Smooth muscle cell (in vitro differentiated cells): ENCODE data around the gene CRACR2A. TPM values are rescaled to one million over a fixed set of nuclear protein-coding genes. Genes with fewer than 3 reads are reported as not detected.

Source experiments
- DNase-seq: peaks from one replicate; lab custom pipeline; 2025; ENCODE audit not compliant: unreplicated experiment; lab: John Stamatoyannopoulos, UW
- H2AFZ ChIP-seq: fragments of 200-600 bp; sonication (generic); 2 replicates; pipeline ENCODE4 v1.6.0; 2016; ENCODE audit warnings: antibody characterized with exemption, low read depth, mild to moderate bottlenecking
- H3F3A ChIP-seq: fragments of 200-600 bp; sonication (generic); 2 replicates; pipeline ENCODE4 v1.6.0; 2017; ENCODE audit warnings: antibody characterized with exemption, low read depth
- H3K27ac ChIP-seq: fragments of 200-600 bp; sonication (generic); 2 replicates; pipeline ENCODE4 v1.5.1; 2016; ENCODE audit warnings: low read depth, mild to moderate bottlenecking
- H3K27me3 ChIP-seq: fragments of 200-600 bp; sonication (generic); 2 replicates; pipeline ENCODE4 v1.6.1; 2016; ENCODE audit warnings: low read depth, mild to moderate bottlenecking
- H3K36me3 ChIP-seq: fragments of 200-600 bp; sonication (generic); 2 replicates; pipeline ENCODE4 v1.5.1; 2016; ENCODE audit warnings: low read depth
- H3K4me1 ChIP-seq: fragments of 200-600 bp; sonication (generic); 2 replicates; pipeline ENCODE4 v1.5.1; 2016; ENCODE audit warnings: low read depth
- H3K4me2 ChIP-seq: fragments of 200-600 bp; sonication (generic); 2 replicates; pipeline ENCODE4 v1.6.0; 2016; ENCODE audit warnings: mild to moderate bottlenecking
- H3K4me3 ChIP-seq: fragments of 200-600 bp; sonication (generic); 2 replicates; pipeline ENCODE4 v1.5.1; 2016; ENCODE audit warnings: mild to moderate bottlenecking
- H3K79me2 ChIP-seq: fragments of 200-600 bp; sonication (generic); 2 replicates; pipeline ENCODE4 v1.6.0; 2016; ENCODE audit warnings: low read depth, mild to moderate bottlenecking
- H3K9ac ChIP-seq: fragments of 200-600 bp; sonication (generic); 2 replicates; pipeline ENCODE4 v1.6.0; 2016; ENCODE audit warnings: low read depth
- H3K9me3 ChIP-seq: fragments of 200-600 bp; sonication (generic); replicated peaks from 2 replicates; pipeline ENCODE4 v1.5.1; 2016; ENCODE audit warnings: low read depth
- H4K20me1 ChIP-seq: fragments of 200-600 bp; sonication (generic); 2 replicates; pipeline ENCODE4 v1.6.0; 2016; ENCODE audit warnings: low read depth
- WGBS: methylation state at CpG from one replicate; pipeline ENCODE4 v1.1.7; 2016; ENCODE audit warnings: low lambda C conversion rate; 5-methylcytosine and 5-hydroxymethylcytosine counted together
- polyA plus RNA-seq: library from polyadenylated mRNA; unstranded; fragments of >200 nt; fragmentation: Nextera tagmentation; extraction: Ambion mirVana; gene quantifications from 2 replicates; pipeline ENCODE4 v1.2.1, GENCODE V29; 2016
- total RNA-seq: library from RNA; depleted of rRNA; stranded (reverse); fragments of >200 nt; gene quantifications from 2 replicates; pipeline ENCODE4 v1.2.3, GENCODE V29; 2014
- TF ChIP-seq, protein P1 (sequence below): fragments of 200-600 bp; sonication (generic); IDR thresholded peaks from 2 replicates; pipeline ENCODE4 v1.5.1; 2017; ENCODE audit warnings: borderline replicate concordance, mild to moderate bottlenecking, antibody characterized with exemption; ENCODE audit not compliant: insufficient read depth, poor library complexity, severe bottlenecking

The CRACR2A gene
- total and polyA plus RNA-seq, 2 experiments from 2014 or later = 0.99 to 1.3 TPM

DNA sequence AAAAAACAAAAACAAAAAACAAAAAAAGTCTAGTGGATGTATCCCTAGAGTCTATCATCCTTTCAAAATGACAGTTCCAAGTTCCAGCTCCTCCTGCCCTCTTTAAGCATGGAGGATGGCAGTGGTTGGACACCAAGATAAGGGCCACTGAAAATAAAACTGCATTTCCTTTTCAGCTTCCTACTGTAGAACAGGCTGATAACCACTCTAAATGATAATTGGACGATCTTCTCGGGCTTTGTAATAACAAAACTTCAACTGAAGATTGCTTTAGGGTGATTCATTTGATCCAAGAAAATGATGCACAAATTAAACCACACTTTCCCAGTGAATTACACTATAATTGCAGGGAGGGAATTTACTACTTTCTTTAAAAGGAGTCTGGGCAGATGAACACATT lies 42.2 kb upstream of the CRACR2A start:
- H3K9ac ChIP-seq = no peak overlapping the region
- no peak overlapping the region for H3K27ac ChIP-seq
- no peaks in the 10 kb centered on the region for H4K20me1 ChIP-seq
- H3K4me3 ChIP-seq = no peak overlapping the region
- no peak overlapping the region for H3K4me2 ChIP-seq
- DNase-seq = no peak
- H2AFZ ChIP-seq = no peak overlapping the region
- TF ChIP-seq, protein P1, sequence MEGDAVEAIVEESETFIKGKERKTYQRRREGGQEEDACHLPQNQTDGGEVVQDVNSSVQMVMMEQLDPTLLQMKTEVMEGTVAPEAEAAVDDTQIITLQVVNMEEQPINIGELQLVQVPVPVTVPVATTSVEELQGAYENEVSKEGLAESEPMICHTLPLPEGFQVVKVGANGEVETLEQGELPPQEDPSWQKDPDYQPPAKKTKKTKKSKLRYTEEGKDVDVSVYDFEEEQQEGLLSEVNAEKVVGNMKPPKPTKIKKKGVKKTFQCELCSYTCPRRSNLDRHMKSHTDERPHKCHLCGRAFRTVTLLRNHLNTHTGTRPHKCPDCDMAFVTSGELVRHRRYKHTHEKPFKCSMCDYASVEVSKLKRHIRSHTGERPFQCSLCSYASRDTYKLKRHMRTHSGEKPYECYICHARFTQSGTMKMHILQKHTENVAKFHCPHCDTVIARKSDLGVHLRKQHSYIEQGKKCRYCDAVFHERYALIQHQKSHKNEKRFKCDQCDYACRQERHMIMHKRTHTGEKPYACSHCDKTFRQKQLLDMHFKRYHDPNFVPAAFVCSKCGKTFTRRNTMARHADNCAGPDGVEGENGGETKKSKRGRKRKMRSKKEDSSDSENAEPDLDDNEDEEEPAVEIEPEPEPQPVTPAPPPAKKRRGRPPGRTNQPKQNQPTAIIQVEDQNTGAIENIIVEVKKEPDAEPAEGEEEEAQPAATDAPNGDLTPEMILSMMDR = no peak
- H3K79me2 ChIP-seq = no peaks in the 10 kb centered on the region
- no peaks in the 10 kb centered on the region for H3K27me3 ChIP-seq
- 36% methylated on average over 2 of the region's 2 CpGs for WGBS
- no peaks in the 10 kb centered on the region for H3K9me3 ChIP-seq
- H3F3A ChIP-seq = no peaks in the 10 kb centered on the region
- H3K4me1 ChIP-seq = no peaks in the 10 kb centered on the region
- no peaks in the 10 kb centered on the region for H3K36me3 ChIP-seq

DNA sequence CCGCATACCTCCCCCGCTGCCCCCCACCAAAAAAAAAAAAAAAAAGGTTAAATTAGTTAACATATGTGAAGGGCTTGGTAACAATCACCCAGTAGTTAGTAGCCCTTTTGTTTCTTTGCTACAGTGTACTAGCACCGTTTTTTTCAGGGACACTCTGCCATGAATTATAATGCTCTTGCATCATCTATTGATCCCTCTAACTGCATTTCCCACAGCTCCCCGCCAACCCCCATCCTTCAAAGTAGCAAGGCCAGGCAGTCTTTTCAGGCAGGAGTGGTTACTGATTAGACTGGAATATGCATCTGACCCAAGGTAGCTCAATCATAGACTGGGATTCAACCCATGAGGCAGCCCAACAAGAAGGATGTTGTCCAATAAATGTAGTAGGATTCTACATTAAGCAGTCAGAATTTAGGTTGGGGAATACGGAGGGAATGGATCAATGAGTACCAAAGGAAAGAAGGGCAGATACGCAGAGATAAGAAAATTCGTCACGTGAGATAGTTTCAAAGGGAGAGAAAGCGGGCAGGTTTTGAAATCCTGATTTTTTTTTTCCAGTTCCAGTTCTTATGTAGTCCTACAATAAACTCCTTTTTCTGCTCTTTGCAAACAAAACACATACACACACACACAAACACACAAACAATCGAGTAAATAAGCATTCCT lies 39.8 kb upstream of the CRACR2A start:
- Histone ChIP-seq H3K27ac (no peak overlapping the region), H3K27me3 (no peaks in the 10 kb centered on the region), H2AFZ (no peak overlapping the region), H3K9me3 (no peaks in the 10 kb centered on the region), H4K20me1 (no peaks in the 10 kb centered on the region), H3K4me3 (no peak overlapping the region), H3K9ac (no peak overlapping the region), H3F3A (no peaks in the 10 kb centered on the region), H3K4me2 (no peak overlapping the region), H3K4me1 (no peaks in the 10 kb centered on the region), H3K36me3 (no peaks in the 10 kb centered on the region), H3K79me2 (no peaks in the 10 kb centered on the region)
- no peak for DNase-seq
- WGBS = 86% methylated on average over 10 of the region's 10 CpGs
- TF ChIP-seq, protein P1 = no peak

DNA sequence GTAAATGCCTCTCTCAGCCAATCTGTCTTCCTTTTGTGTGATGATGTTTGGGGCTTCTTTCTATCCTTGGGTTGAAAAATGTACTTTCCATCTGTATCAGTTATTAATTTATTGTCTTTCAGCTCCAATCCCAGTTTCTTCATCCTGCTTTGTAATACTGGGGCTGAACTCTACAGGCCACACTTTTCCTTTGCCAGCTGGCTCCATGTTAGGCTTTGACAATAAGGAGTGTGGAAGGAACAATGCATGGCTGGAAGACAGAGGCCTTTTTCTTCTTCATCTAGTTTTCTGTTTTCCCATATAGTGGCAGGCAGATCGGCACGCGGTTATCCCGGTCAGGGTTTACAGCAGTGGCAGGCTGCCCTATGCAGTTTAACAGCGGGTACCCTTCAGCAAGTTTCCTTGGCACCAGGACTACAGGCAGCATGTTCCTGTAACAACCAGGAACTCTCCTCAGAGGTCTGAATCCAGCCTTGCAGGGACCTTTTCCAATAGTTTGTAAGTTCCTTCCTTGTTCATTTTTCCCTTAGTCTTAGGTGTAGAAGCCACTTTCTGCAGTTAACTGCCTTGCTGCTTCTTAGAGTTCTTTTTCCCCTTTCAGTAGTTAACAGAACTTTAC lies 38.5 kb upstream of the CRACR2A start:
- H2AFZ ChIP-seq = no peak overlapping the region
- TF ChIP-seq, protein P1 = no peak
- 99% methylated on average over 5 of the region's 5 CpGs for WGBS

DNA sequence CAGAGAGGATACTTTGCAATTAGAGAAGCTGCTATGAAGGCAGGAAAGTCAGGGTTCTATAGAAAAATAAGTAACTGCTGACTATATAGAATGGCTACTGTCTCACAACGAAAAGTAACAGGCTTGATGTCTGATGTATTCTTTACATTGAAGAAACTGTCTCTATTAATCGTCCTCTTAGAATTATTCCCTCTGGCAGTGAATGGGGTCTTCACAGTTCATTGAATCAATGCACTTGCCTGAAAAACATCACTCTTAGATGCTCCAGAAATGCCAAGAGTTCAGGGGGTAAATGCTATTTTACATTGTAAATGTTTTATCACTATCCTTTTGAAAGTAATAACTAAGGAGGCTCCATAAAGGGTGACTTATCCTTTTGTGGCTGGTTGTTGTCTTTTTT lies 37.7 kb upstream of the CRACR2A start:
- Histone ChIP-seq H3K9me3 (no peaks in the 10 kb centered on the region), H3K4me3 (no peak overlapping the region), H3F3A (no peaks in the 10 kb centered on the region), H4K20me1 (no peaks in the 10 kb centered on the region), H3K9ac (no peak overlapping the region), H3K4me1 (no peaks in the 10 kb centered on the region), H2AFZ (no peak overlapping the region), H3K79me2 (no peaks in the 10 kb centered on the region), H3K27me3 (no peaks in the 10 kb centered on the region), H3K36me3 (no peaks in the 10 kb centered on the region), H3K4me2 (no peak overlapping the region), H3K27ac (no peak overlapping the region)
- 87% methylated on average over 2 of the region's 2 CpGs for WGBS
- DNase-seq = no peak
- TF ChIP-seq, protein P1 = no peak

More for the DNA sequence above, 38.5 kb upstream of the CRACR2A start:
- Histone ChIP-seq H3K9ac (no peak overlapping the region), H3K9me3 (no peaks in the 10 kb centered on the region), H3K36me3 (no peaks in the 10 kb centered on the region), H3K27ac (no peak overlapping the region), H3K79me2 (no peaks in the 10 kb centered on the region), H3K4me1 (no peaks in the 10 kb centered on the region), H3K4me2 (no peak overlapping the region), H3K4me3 (no peak overlapping the region), H4K20me1 (no peaks in the 10 kb centered on the region), H3K27me3 (no peaks in the 10 kb centered on the region), H3F3A (no peaks in the 10 kb centered on the region)
- no peak for DNase-seq
